Pancreas (tissue), 10 donors: ENCODE data around the gene OSR1. TPM values are rescaled to one million over a fixed set of nuclear protein-coding genes. Genes with fewer than 3 reads are reported as not detected.

Experiments used
- ATAC-seq, 4 donors: fragments of 200-7000 bp; cut with Tn5 transposase; one replicate each; pipeline versions ENCODE4 v1.8.0 to v1.9.1; 2020; ENCODE audit warnings: mild to moderate bottlenecking in 4 of 4, moderate library complexity in 4 of 4
- DNase-seq, 6 donors: peaks; one replicate each; pipeline ENCODE4 v3.0.0-alpha.2; 2020
- FAIRE-seq: peaks from 2 replicates; lab custom pipeline; 2012; peaks lifted over from hg19 to GRCh38; lab: Jason Lieb, UNC
- H3K27ac ChIP-seq, 4 donors: fragments of 200-600 bp; sonication (generic); 1 replicate in 3 of 4; 2 replicates in 1 of 4; pipeline versions ENCODE4 v1.5.0 to v1.8.0; 2020
- H3K27me3 ChIP-seq, 4 donors: fragments of 200-600 bp; one replicate each; pipeline ENCODE4 v1.8.0; 2021
- H3K36me3 ChIP-seq, 3 donors: fragments of 200-600 bp; sonication (generic) in 1 of 3; one replicate each; pipeline versions ENCODE4 v1.5.0 to v1.8.0; 2020 to 2021
- H3K4me1 ChIP-seq, 3 donors: fragments of 200-600 bp; one replicate each; pipeline ENCODE4 v1.8.0; 2021
- H3K4me3 ChIP-seq, 4 donors: fragments of 200-600 bp; sonication (generic) in 2 of 4; one replicate each; pipeline versions ENCODE4 v1.5.0 to v1.8.0; 2020 to 2021
- H3K9me3 ChIP-seq, 4 donors: fragments of 200-600 bp; one replicate each; pipeline ENCODE4 v1.8.0; 2021
- CTCF ChIP-seq, 4 donors: fragments of 200-600 bp; sonication (generic) in 3 of 4; IDR thresholded peaks; one replicate each; pipeline versions ENCODE4 v1.5.0 to v1.8.0; 2021; ENCODE audit warnings: antibody characterized with exemption in 4 of 4
- WGBS, 2 donors: extraction: QIAGEN DNeasy Blood & Tissue Kit; methylation state at CpG; one replicate each; pipeline ENCODE4 v1.1.7; 2013; 5-methylcytosine and 5-hydroxymethylcytosine counted together
- intact Hi-C, 3 donors: fragments of 100-400 bp; cut with DNase I; formaldehyde crosslinking; loops; one replicate each; pipeline versions ENCODE4 v1.11.1 to v1.14.2; 2022
- microRNA-seq, 2 donors: library from miRNA; unstranded; fragments of <30 nt; microRNA quantifications; one replicate each; pipeline versions ENCODE4 to v1.1.0, GENCODE V29; 2019 to 2020
- polyA plus RNA-seq, 2 donors: library from polyadenylated mRNA; stranded (reverse); fragments of 200-250 nt; gene quantifications; one replicate each; pipeline ENCODE4 v1.2.3, GENCODE V29; 2013
- total RNA-seq, 6 donors: library from RNA; stranded (reverse); fragmentation: NEBNext Ultra II Directional in 4 of 6; extraction: Animal tissue kit (Norgen Biotek cat#: 25700) in 4 of 6; gene quantifications; one replicate each; pipeline versions ENCODE4 v1.2.1 to v1.2.4, GENCODE V29; 2021 to 2023
- donor health status: healthy with polysubstance abuse.
- donor health status: DM: no; HTN: no; CAD: no; lungs with moderate emphysema.
- donor health status: DM: no; HTN: no; CAD: no.
- donor health status: control.
- donor health status: control.
- donor health status: Bipolar disorder and iron deficiency.
- donor health status: DM: yes; HTN: yes; CAD: no.
- donor health status: DM: no; HTN: no; CAD: no.
- donor health status: DM: no; HTN: no; CAD: no.
- donor health status: DM: yes; HTN: yes; CAD: no.

OSR1 gene
- total and polyA plus RNA-seq, 8 donors: 0.24 to 2.7 (median 1.1) TPM

- no peaks in the 10 kb centered on the region for H3K4me1 ChIP-seq
- no peaks in the 10 kb centered on the region for H3K9me3 ChIP-seq
- no peak for TF ChIP-seq CTCF (IDR thresholded peaks at IDR 0.05)
- H3K27me3 ChIP-seq: no peaks in the 10 kb centered on the region
- no peak overlapping the region for H3K27ac ChIP-seq
- intact Hi-C loops: no loop called here
- H3K4me3 ChIP-seq: no peak overlapping the region
- WGBS, 2 donors: 90 to 91% methylated on average over 4 of the region's 4 CpGs
- no peak for DNase-seq
- ATAC-seq: no peak
- no peak for FAIRE-seq
- no peaks in the 10 kb centered on the region for H3K36me3 ChIP-seq
Measured at GRCh38 chr2:19301706-19302105, 56.7 kb downstream of the OSR1 start.

Small RNA genes within 50 kb of the gene (microRNA-seq; reads per million reads assigned to microRNA genes)
- gene MIR4757: 0.77 to 1.8 reads per million in 2 donors
